Endodermal cell (in vitro differentiated cells): ENCODE measurements around the gene RTBDN. TPM values are rescaled to one million over a fixed set of nuclear protein-coding genes. Genes with fewer than 3 reads are reported as not detected.

ENCODE experiments used
- DNase-seq: peaks from one replicate; pipeline ENCODE4 v3.0.0-alpha.2; 2017
- H3K27ac ChIP-seq: 2 replicates; pipeline ENCODE4 v1.5.1; 2013; ENCODE audit warnings: mild to moderate bottlenecking, low read depth, low read length, moderate library complexity
- H3K27me3 ChIP-seq: 2 replicates; pipeline ENCODE4 v1.6.1; 2013; ENCODE audit warnings: mild to moderate bottlenecking, low read length, moderate library complexity; ENCODE audit not compliant: insufficient read depth, control insufficient read depth, poor library complexity, severe bottlenecking
- H3K36me3 ChIP-seq: 2 replicates; pipeline ENCODE4 v1.7.0; 2013; ENCODE audit warnings: mild to moderate bottlenecking, low read length, moderate library complexity; ENCODE audit not compliant: control insufficient read depth, insufficient read depth
- H3K4me1 ChIP-seq: one replicate; pipeline ENCODE4 v1.7.0; 2013; ENCODE audit warnings: low read length; ENCODE audit not compliant: control insufficient read depth, insufficient read depth
- H3K4me3 ChIP-seq: 2 replicates; pipeline ENCODE4 v1.5.1; 2013; ENCODE audit warnings: mild to moderate bottlenecking, low read length, moderate library complexity
- H3K9ac ChIP-seq: 2 replicates; pipeline ENCODE4 v1.6.1; 2013; ENCODE audit warnings: mild to moderate bottlenecking, low read length, moderate library complexity; ENCODE audit not compliant: poor library complexity, severe bottlenecking; ENCODE audit errors: extremely low read depth
- H3K9me3 ChIP-seq: 2 replicates; pipeline ENCODE4 v1.6.1; 2013; ENCODE audit warnings: mild to moderate bottlenecking, low read length, moderate library complexity; ENCODE audit not compliant: control insufficient read depth
- H3K27ac Mint-ChIP-seq: 2 replicates; pipeline ENCODE4 v1.8.0; 2020; ENCODE audit warnings: mixed read lengths
- H3K27me3 Mint-ChIP-seq: 2 replicates; pipeline ENCODE4 v1.8.0; 2021; ENCODE audit warnings: mild to moderate bottlenecking, mixed read lengths; ENCODE audit not compliant: insufficient read depth
- H3K36me3 Mint-ChIP-seq: 2 replicates; pipeline ENCODE4 v1.8.0; 2020; ENCODE audit warnings: low read depth, mixed read lengths
- H3K4me1 Mint-ChIP-seq: 2 replicates; pipeline ENCODE4 v1.8.0; 2020; ENCODE audit warnings: mixed read lengths
- H3K4me3 Mint-ChIP-seq: 2 replicates; pipeline ENCODE4 v1.8.0; 2020; ENCODE audit warnings: mild to moderate bottlenecking, moderate library complexity, mixed read lengths
- H3K9me3 Mint-ChIP-seq: 2 replicates; pipeline ENCODE4 v1.8.0; 2020; ENCODE audit warnings: mild to moderate bottlenecking, mixed read lengths
- WGBS, 2 experiments: methylation state at CpG; one replicate each; pipeline versions ENCODE4 v1.1.5 to v1.1.7; 2013; ENCODE audit warnings: missing lambda C conversion rate in 2 of 2, mixed read lengths in 1 of 2; ENCODE audit not compliant: insufficient coverage in 1 of 2, insufficient read length in 1 of 2; 5-methylcytosine and 5-hydroxymethylcytosine counted together
- total RNA-seq, 2 donors: library from RNA; stranded (reverse); fragmentation: NEBNext Ultra II Directional in 1 of 2; extraction: Animal tissue kit (Norgen Biotek cat#: 25700) in 1 of 2; gene quantifications; 2 replicates in 1 of 2; 3 replicates in 1 of 2; pipeline ENCODE4 v1.2.1, GENCODE V29; 2021
- TF ChIP-seq, protein P1 (sequence below): fragments of 200-600 bp; sonication (generic); conservative IDR thresholded peaks from 2 replicates; pipeline ENCODE4 v1.5.0; 2021; ENCODE audit warnings: antibody characterized with exemption, mild to moderate bottlenecking

RTBDN gene
- total RNA-seq, 2 donors from 2014 or later: 0.68 to 1.7 TPM

DNA sequence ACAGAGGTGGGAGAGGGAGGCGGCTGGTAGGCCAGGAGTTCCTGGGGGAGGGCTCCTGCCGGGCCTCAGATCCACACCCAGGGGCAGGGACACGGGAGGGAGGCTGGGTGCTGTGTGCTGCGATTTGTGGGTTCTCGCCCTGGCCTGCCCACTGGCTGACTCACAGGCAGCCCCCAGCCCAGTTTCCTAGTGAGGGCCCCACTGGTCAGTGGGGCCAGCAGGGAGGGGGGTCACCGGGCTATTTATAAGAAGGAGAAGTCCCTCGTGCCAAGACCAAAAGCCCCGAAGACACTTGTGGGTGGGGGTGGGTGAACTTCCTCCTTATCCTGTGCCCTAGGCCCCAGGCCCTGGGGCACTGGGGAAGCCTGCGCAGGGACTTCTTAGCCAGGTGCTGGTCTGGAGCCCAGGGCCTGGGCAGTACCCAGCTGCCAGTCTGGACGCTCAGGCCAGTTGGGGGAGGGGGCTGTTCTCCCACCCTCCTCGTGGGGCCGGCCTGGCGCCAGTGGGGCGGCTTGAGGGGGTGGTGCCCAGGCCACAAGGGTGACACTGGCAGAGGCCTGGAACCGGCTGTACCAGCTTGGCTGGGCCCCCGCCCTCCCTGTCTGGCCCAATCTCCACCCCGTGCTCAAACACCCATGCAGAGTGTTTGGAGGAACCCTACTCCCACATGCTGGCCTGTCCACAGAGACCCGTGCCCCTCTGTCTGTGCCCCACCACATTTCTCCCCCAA lies 48.1 kb downstream of the RTBDN start:
- Histone ChIP-seq H3K4me1 (peaks cover 11% of the 10 kb centered on the region), H3K27me3 (peaks cover 9% of the 10 kb centered on the region), H3K9ac (no peak overlapping the region), H3K4me3 (no peak overlapping the region), H3K36me3 (no peaks in the 10 kb centered on the region), H3K9me3 (no peaks in the 10 kb centered on the region), H3K27ac (peak overlapping the region; percentile 49)
- TF ChIP-seq, protein P1, sequence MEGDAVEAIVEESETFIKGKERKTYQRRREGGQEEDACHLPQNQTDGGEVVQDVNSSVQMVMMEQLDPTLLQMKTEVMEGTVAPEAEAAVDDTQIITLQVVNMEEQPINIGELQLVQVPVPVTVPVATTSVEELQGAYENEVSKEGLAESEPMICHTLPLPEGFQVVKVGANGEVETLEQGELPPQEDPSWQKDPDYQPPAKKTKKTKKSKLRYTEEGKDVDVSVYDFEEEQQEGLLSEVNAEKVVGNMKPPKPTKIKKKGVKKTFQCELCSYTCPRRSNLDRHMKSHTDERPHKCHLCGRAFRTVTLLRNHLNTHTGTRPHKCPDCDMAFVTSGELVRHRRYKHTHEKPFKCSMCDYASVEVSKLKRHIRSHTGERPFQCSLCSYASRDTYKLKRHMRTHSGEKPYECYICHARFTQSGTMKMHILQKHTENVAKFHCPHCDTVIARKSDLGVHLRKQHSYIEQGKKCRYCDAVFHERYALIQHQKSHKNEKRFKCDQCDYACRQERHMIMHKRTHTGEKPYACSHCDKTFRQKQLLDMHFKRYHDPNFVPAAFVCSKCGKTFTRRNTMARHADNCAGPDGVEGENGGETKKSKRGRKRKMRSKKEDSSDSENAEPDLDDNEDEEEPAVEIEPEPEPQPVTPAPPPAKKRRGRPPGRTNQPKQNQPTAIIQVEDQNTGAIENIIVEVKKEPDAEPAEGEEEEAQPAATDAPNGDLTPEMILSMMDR: no peak
- peaks cover 9% of the 10 kb centered on the region for H3K27me3 Mint-ChIP-seq
- H3K4me3 Mint-ChIP-seq: no peak overlapping the region
- no peaks in the 10 kb centered on the region for H3K9me3 Mint-ChIP-seq
- DNase-seq: peak; percentile 42
- WGBS, 2 experiments: 86 to 87% methylated on average over 6 to 18 of the region's 18 CpGs
- H3K4me1 Mint-ChIP-seq: peaks cover 24% of the 10 kb centered on the region
- H3K36me3 Mint-ChIP-seq: no peaks in the 10 kb centered on the region
- no peak overlapping the region for H3K27ac Mint-ChIP-seq

DNA sequence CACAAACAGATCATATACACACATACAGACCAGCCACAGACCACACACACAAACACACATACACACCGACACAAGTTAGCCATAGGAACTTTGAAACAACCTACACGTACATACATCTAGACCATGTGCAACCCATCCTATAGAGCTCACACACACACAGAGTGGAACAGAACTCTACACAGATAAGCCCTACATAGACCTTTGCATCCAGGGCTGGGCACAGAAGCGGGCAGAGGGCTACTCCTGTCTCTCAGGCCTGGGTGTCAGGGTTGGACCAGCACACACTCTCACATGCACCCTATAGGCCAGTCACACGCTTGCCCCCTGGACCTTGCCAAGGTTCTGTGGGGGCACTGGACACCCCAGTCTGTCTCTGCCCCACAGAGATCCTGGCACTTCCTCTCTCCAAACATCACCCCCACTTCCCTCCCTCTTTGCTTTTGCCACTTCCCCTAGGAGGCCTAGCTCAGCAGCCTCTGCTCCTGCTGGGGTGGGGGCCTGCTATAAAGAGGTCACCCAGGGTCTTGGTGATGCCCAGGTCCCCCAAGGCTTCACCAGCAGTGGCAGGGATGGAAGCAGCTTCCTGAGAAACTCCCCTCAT lies 48.8 kb downstream of the RTBDN start:
- H3K36me3 Mint-ChIP-seq: no peaks in the 10 kb centered on the region
- TF ChIP-seq, protein P1: no peak
- WGBS, 2 experiments: 93 to 100% methylated on average over 2 to 4 of the region's 4 CpGs
- H3K9me3 Mint-ChIP-seq: no peaks in the 10 kb centered on the region
- H3K27me3 Mint-ChIP-seq: peaks cover 3% of the 10 kb centered on the region
- Histone ChIP-seq H3K9me3 (no peaks in the 10 kb centered on the region), H3K27ac (peak overlapping the region; percentile 49), H3K9ac (no peak overlapping the region), H3K36me3 (no peaks in the 10 kb centered on the region), H3K4me3 (no peak overlapping the region), H3K4me1 (peaks cover 11% of the 10 kb centered on the region), H3K27me3 (peaks cover 3% of the 10 kb centered on the region)
- peaks cover 19% of the 10 kb centered on the region for H3K4me1 Mint-ChIP-seq
- H3K4me3 Mint-ChIP-seq: no peak overlapping the region
- DNase-seq: peak; percentile 51
- H3K27ac Mint-ChIP-seq: no peak overlapping the region

DNA sequence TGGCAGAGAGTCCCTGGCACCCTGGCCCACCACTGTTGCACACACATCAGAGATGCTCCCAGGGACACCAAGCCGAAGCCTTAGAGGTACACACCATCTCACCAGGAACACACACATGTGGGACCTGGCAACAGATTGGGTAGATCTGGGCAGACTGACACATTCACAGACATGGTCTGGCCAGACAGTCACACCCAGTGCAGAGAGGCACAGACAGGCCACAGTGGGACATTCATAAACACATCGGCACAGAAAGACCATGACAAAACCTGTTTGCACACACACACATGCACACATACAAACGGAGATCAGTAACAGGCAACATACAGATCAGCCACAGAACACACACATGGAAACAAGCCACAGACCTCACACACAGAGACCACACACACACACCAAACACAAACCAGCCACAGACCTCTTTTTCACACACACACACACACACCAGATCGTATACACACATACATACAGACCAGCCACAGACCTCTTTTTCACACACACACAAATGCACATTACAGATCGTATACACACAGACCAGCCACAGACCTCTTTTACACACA lies 49.4 kb downstream of the RTBDN start:
- WGBS, 2 experiments: 71 to 85% methylated on average over 1 to 5 of the region's 5 CpGs
- Mint-ChIP-seq H3K27ac (no peak overlapping the region), H3K36me3 (no peaks in the 10 kb centered on the region), H3K27me3 (no peaks in the 10 kb centered on the region), H3K4me3 (no peak overlapping the region), H3K4me1 (peaks cover 15% of the 10 kb centered on the region), H3K9me3 (no peaks in the 10 kb centered on the region)
- Histone ChIP-seq H3K9ac (no peak overlapping the region), H3K9me3 (no peaks in the 10 kb centered on the region), H3K27ac (peak overlapping the region; percentile 41), H3K27me3 (no peaks in the 10 kb centered on the region), H3K4me3 (no peak overlapping the region), H3K4me1 (peaks cover 11% of the 10 kb centered on the region), H3K36me3 (no peaks in the 10 kb centered on the region)
- TF ChIP-seq, protein P1: no peak
- peak; percentile 58 for DNase-seq
